H1 (cell line): ENCODE results near the gene LRRC32. TPM values are rescaled to one million over a fixed set of nuclear protein-coding genes. Genes with fewer than 3 reads are reported as not detected.
A peak's percentile ranks its signal among the peaks of the same experiment; 100 is the strongest.

ENCODE experiments used
- BRCA1 ChIP-seq: IDR thresholded peaks from 2 replicates; pipeline ENCODE4 v1.6.1; 2012; ENCODE audit warnings: low read depth, low read length, improper control_type of control experiment
- CHD2 ChIP-seq: IDR thresholded peaks from 2 replicates; pipeline ENCODE4 v1.6.1; 2012; ENCODE audit warnings: low read length, improper control_type of control experiment
- CREB1 ChIP-seq: IDR thresholded peaks from 2 replicates; pipeline ENCODE4 v1.6.1; 2012; ENCODE audit warnings: inconsistent platforms
- EP300 ChIP-seq, 2 experiments: IDR thresholded peaks; 1 replicate in 1 of 2; 2 replicates in 1 of 2; pipeline ENCODE4 v1.6.1; 2011 to 2012; ENCODE audit warnings: low read depth in 2 of 2, low read length in 2 of 2, mild to moderate bottlenecking in 2 of 2, borderline replicate concordance in 1 of 2, inconsistent platforms in 1 of 2, moderate library complexity in 1 of 2
- EZH2 ChIP-seq: fragments of 200-600 bp; sonication (generic); IDR thresholded peaks from 2 replicates; pipeline ENCODE4 v1.7.1; 2012; ENCODE audit warnings: low read depth, mild to moderate bottlenecking, moderate library complexity, low read length, inconsistent platforms; ENCODE audit not compliant: severe bottlenecking
- GABPA ChIP-seq: IDR thresholded peaks from 2 replicates; pipeline ENCODE4 v1.6.1; 2011; ENCODE audit warnings: mild to moderate bottlenecking, low read length, moderate library complexity, borderline replicate concordance; ENCODE audit not compliant: insufficient read depth
- HDAC6 ChIP-seq: IDR thresholded peaks from one replicate; pipeline ENCODE4 v1.7.1; 2012; ENCODE audit warnings: low read depth, mild to moderate bottlenecking, inconsistent platforms, low read length, moderate library complexity
- JUND ChIP-seq: IDR thresholded peaks from 2 replicates; pipeline ENCODE4 v1.6.1; 2011; ENCODE audit warnings: mild to moderate bottlenecking, improper control_type of control experiment, low read length
- POLR2A ChIP-seq, 2 experiments: IDR thresholded peaks; 1 replicate in 1 of 2; 2 replicates in 1 of 2; pipeline ENCODE4 v1.6.1; 2011; ENCODE audit warnings: low read depth in 2 of 2, low read length in 2 of 2, mild to moderate bottlenecking in 2 of 2; ENCODE audit errors: control extremely low read depth in 1 of 2
- POLR2AphosphoS5 ChIP-seq: IDR thresholded peaks from 2 replicates; pipeline ENCODE4 v1.6.1; 2011; ENCODE audit warnings: low read depth, low read length
- POU5F1 ChIP-seq: IDR thresholded peaks from 2 replicates; pipeline ENCODE4 v1.6.1; 2011; ENCODE audit warnings: low read depth, mild to moderate bottlenecking, low read length, moderate library complexity
- RAD21 ChIP-seq, 2 experiments: IDR thresholded peaks in 1 of 2; conservative IDR thresholded peaks in 1 of 2; 2 replicates each; pipeline ENCODE4 v1.6.1; 2011; ENCODE audit warnings: low read depth in 2 of 2, low read length in 2 of 2, improper control_type of control experiment in 1 of 2, inconsistent platforms in 1 of 2, mild to moderate bottlenecking in 1 of 2, moderate library complexity in 1 of 2
- RBBP5 ChIP-seq: IDR thresholded peaks from 2 replicates; pipeline ENCODE4 v1.7.1; 2012; ENCODE audit warnings: low read depth, mild to moderate bottlenecking, inconsistent platforms, low read length, moderate library complexity, borderline replicate concordance
- SAP30 ChIP-seq: fragments of 300-600 bp; sonication (generic); IDR thresholded peaks from 2 replicates; pipeline ENCODE4 v1.7.1; 2012; ENCODE audit warnings: low read length, moderate library complexity, mild to moderate bottlenecking, inconsistent platforms; ENCODE audit not compliant: insufficient read depth, insufficient replicate concordance
- SIN3A ChIP-seq, 2 experiments: IDR thresholded peaks in 1 of 2; conservative IDR thresholded peaks in 1 of 2; 2 replicates each; pipeline ENCODE4 v1.6.1; 2011 to 2012; ENCODE audit warnings: low read length in 2 of 2, improper control_type of control experiment in 1 of 2, low read depth in 1 of 2, mild to moderate bottlenecking in 1 of 2
- SP1 ChIP-seq: IDR thresholded peaks from 2 replicates; pipeline ENCODE4 v1.6.1; 2011; ENCODE audit warnings: low read depth, low read length
- SP2 ChIP-seq: IDR thresholded peaks from 2 replicates; pipeline ENCODE4 v1.6.1; 2012; ENCODE audit warnings: mild to moderate bottlenecking, low read length, inconsistent platforms
- SUZ12 ChIP-seq: fragments of 200-600 bp; sonication (generic); IDR thresholded peaks from 2 replicates; pipeline ENCODE4 v1.6.1; 2012; ENCODE audit warnings: mild to moderate bottlenecking, inconsistent platforms, low read length, moderate library complexity, mixed read lengths
- TCF12 ChIP-seq: IDR thresholded peaks from 2 replicates; pipeline ENCODE4 v1.6.1; 2011; ENCODE audit warnings: low read depth, mild to moderate bottlenecking, low read length
- polyA plus RNA-seq, 7 experiments: library from polyadenylated mRNA; depleted of rRNA in 3 of 7; stranded (reverse) in 5 of 7; unstranded in 2 of 7; fragments of >200 nt in 5 of 7; fragments of 200-250 nt in 2 of 7; gene quantifications; 1 replicate in 5 of 7; 2 replicates in 1 of 7; 4 replicates in 1 of 7; pipeline versions ENCODE4 v1.2.1 to v1.2.3, GENCODE V29; 2011 to 2013; ENCODE audit warnings: missing spikeins in 2 of 7, mixed read lengths in 2 of 7
- total RNA-seq: library from RNA; stranded (reverse); fragmentation: NEBNext Ultra II Directional; extraction: Animal tissue kit (Norgen Biotek cat#: 25700); gene quantifications from 2 replicates; pipeline ENCODE4 v1.2.1, GENCODE V29; 2021
- TF ChIP-seq, protein P1 (sequence below): IDR thresholded peaks from 2 replicates; pipeline ENCODE4 v1.6.1; 2012; ENCODE audit warnings: inconsistent platforms
- TF ChIP-seq, protein P2 (sequence below), 3 experiments: IDR thresholded peaks; 1 replicate in 2 of 3; 2 replicates in 1 of 3; pipeline versions ENCODE4 v1.5.1 to v1.6.1; 2011; ENCODE audit warnings: low read length in 3 of 3, mild to moderate bottlenecking in 3 of 3, inconsistent platforms in 2 of 3, low read depth in 1 of 3, moderate library complexity in 1 of 3; ENCODE audit not compliant: insufficient read depth in 1 of 3; ENCODE audit errors: control extremely low read depth in 1 of 3

LRRC32 gene
- total and polyA plus RNA-seq, 2 of the 8 experiments (the other 6 are each of a cell fraction or from before 2014, with no cell fraction given): 0.99 to 1.9 TPM

DNA sequence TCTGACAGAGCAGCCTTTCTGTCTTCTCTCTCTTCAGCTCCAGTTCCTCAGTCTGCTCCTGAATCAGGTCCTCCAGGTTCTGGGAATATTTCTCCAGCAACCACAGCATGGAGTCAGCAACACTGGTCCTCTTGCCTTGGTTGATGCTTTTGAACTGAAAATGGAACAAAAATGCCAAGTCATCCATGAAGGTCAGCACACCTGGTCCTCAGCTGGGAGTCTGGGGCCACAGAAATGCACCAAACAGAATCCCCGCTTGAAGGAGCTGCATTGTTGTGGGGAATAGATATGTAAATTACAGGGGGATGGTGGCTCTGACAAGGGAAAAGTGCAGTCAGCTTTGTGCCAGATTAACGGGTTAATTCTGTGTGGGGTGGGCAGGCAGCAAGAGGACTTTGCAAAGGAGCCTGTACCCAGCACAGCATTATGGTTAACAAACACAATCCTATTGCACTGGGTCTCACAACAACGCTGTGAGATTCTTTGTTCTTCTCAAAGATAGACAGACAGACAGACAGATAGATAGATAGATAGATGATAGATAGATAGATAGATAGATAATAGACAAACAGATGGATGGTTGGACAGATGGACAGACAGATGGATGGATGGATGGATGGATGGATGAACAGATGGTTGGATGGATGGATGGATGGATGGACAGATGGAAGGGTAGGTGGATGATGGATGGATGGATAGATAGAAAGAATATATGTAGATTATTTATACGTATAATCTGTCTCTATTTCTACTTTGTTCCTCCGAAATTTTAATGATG lies 33.8 kb upstream of the LRRC32 start (continued):
- peak in 1 of 2 experiments; percentile 58; a peak in 1 of 3 replicates for TF ChIP-seq EP300 (IDR thresholded peaks at IDR 0.05; ENCODE audit: borderline replicate concordance in 1 of 2, low read depth in 2 of 2, low read length in 2 of 2)
- peak in 1 of 2 experiments; percentile 50; a peak in 1 of 3 replicates for TF ChIP-seq POLR2A (IDR thresholded peaks at IDR 0.05; ENCODE audit: control extremely low read depth in 1 of 2, low read depth in 2 of 2, low read length in 2 of 2)
- TF ChIP-seq, protein P1, sequence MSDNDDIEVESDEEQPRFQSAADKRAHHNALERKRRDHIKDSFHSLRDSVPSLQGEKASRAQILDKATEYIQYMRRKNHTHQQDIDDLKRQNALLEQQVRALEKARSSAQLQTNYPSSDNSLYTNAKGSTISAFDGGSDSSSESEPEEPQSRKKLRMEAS: no peak
- no peak for TF ChIP-seq SAP30
- TF ChIP-seq POLR2AphosphoS5: no peak
- no peak for TF ChIP-seq BRCA1
- no peak for TF ChIP-seq RBBP5
- no peak for TF ChIP-seq RAD21 (IDR thresholded peaks at IDR 0.05 in 1 of 2, conservative IDR thresholded peaks at IDR 0.05 in 1 of 2; ENCODE audit: low read depth in 2 of 2, low read length in 2 of 2)
- 0 out of 2 replicates have a peak, but pooled peaks have one; percentile 14 for TF ChIP-seq CREB1
- TF ChIP-seq SUZ12: no peak
- TF ChIP-seq, protein P2, sequence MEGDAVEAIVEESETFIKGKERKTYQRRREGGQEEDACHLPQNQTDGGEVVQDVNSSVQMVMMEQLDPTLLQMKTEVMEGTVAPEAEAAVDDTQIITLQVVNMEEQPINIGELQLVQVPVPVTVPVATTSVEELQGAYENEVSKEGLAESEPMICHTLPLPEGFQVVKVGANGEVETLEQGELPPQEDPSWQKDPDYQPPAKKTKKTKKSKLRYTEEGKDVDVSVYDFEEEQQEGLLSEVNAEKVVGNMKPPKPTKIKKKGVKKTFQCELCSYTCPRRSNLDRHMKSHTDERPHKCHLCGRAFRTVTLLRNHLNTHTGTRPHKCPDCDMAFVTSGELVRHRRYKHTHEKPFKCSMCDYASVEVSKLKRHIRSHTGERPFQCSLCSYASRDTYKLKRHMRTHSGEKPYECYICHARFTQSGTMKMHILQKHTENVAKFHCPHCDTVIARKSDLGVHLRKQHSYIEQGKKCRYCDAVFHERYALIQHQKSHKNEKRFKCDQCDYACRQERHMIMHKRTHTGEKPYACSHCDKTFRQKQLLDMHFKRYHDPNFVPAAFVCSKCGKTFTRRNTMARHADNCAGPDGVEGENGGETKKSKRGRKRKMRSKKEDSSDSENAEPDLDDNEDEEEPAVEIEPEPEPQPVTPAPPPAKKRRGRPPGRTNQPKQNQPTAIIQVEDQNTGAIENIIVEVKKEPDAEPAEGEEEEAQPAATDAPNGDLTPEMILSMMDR (IDR thresholded peaks at IDR 0.05; ENCODE audit: control extremely low read depth in 1 of 3, insufficient read depth in 1 of 3, low read depth in 1 of 3, low read length in 3 of 3): no peak
- TF ChIP-seq SP1: peak; percentile 70
- TF ChIP-seq SIN3A (conservative IDR thresholded peaks at IDR 0.05 in 1 of 2, IDR thresholded peaks at IDR 0.05 in 1 of 2; ENCODE audit: low read depth in 1 of 2, low read length in 2 of 2): 0 out of 4 replicates have a peak, but pooled peaks of 1 of the 2 experiments have one; percentile 61
- TF ChIP-seq CHD2: no peak
- no peak for TF ChIP-seq GABPA
- TF ChIP-seq EZH2: no peak
- 0 out of 2 replicates have a peak, but pooled peaks have one; percentile 11 for TF ChIP-seq POU5F1
- TF ChIP-seq HDAC6: no peak
- peak; percentile 96 for TF ChIP-seq TCF12
- TF ChIP-seq JUND: no peak
- no peak for TF ChIP-seq SP2
